ENCODE data around the gene ZNF3. TPM values are rescaled to one million over a fixed set of nuclear protein-coding genes. Genes with fewer than 3 reads are reported as not detected.

ZNF3 gene
- polyA plus RNA-seq, 1 donor: 50.4 TPM

GRCh38 chr7:100029596-100029995 lies 51.9 kb downstream of the ZNF3 start:
- Histone ChIP-seq H3K9me3 (ENCODE audit: control insufficient read depth, low read depth, low read length) (no peaks in the 10 kb centered on the region), H3K36me3 (ENCODE audit: control insufficient read depth, insufficient read depth, low read length) (peaks cover 72% of the 10 kb centered on the region), H3K27ac (ENCODE audit: low read length) (no peak overlapping the region), H3K4me1 (ENCODE audit: control insufficient read depth, insufficient read depth, low read length) (no peaks in the 10 kb centered on the region), H3K4me3 (ENCODE audit: low read length) (no peak overlapping the region), H3K27me3 (ENCODE audit: control insufficient read depth, insufficient read depth, low read length) (no peaks in the 10 kb centered on the region)
- DNase-seq: no peak
- WGBS (ENCODE audit: insufficient coverage, low lambda C conversion rate): no CpG with 5 or more reads among the region's 5 CpGs

GRCh38 chr7:100027197-100027596 lies 54.3 kb downstream of the ZNF3 start:
- H3K36me3 ChIP-seq (ENCODE audit: control insufficient read depth, insufficient read depth, low read length): peaks cover 66% of the 10 kb centered on the region
- no peaks in the 10 kb centered on the region for H3K9me3 ChIP-seq (ENCODE audit: control insufficient read depth, low read depth, low read length)
- no CpG with 5 or more reads among the region's 11 CpGs for WGBS (ENCODE audit: insufficient coverage, low lambda C conversion rate)
- no peak overlapping the region for H3K4me3 ChIP-seq (ENCODE audit: low read length)
- H3K27ac ChIP-seq (ENCODE audit: low read length): no peak overlapping the region
- no peak for DNase-seq
- peaks cover 20% of the 10 kb centered on the region for H3K4me1 ChIP-seq (ENCODE audit: control insufficient read depth, insufficient read depth, low read length)
- no peaks in the 10 kb centered on the region for H3K27me3 ChIP-seq (ENCODE audit: control insufficient read depth, insufficient read depth, low read length)

GRCh38 chr7:100024020-100024619 lies 57.4 kb downstream of the ZNF3 start:
- peak; percentile 64 to 82 for DNase-seq
- Histone ChIP-seq H3K36me3 (ENCODE audit: control insufficient read depth, insufficient read depth, low read length) (peaks cover 38% of the 10 kb centered on the region), H3K9me3 (ENCODE audit: control insufficient read depth, low read depth, low read length) (no peaks in the 10 kb centered on the region), H3K4me3 (ENCODE audit: low read length) (no peak overlapping the region), H3K27ac (ENCODE audit: low read length) (peak overlapping the region; percentile 70), H3K4me1 (ENCODE audit: control insufficient read depth, insufficient read depth, low read length) (peaks cover 20% of the 10 kb centered on the region), H3K27me3 (ENCODE audit: control insufficient read depth, insufficient read depth, low read length) (no peaks in the 10 kb centered on the region)
- 55% methylated on average over 4 of the region's 12 CpGs for WGBS (ENCODE audit: insufficient coverage, low lambda C conversion rate)

GRCh38 chr7:100023526-100023925 lies 58.0 kb downstream of the ZNF3 start:
- no peak for DNase-seq
- Histone ChIP-seq H3K36me3 (ENCODE audit: control insufficient read depth, insufficient read depth, low read length) (peaks cover 36% of the 10 kb centered on the region), H3K9me3 (ENCODE audit: control insufficient read depth, low read depth, low read length) (no peaks in the 10 kb centered on the region), H3K4me3 (ENCODE audit: low read length) (no peak overlapping the region), H3K27ac (ENCODE audit: low read length) (peak overlapping the region; percentile 45), H3K4me1 (ENCODE audit: control insufficient read depth, insufficient read depth, low read length) (peaks cover 20% of the 10 kb centered on the region), H3K27me3 (ENCODE audit: control insufficient read depth, insufficient read depth, low read length) (no peaks in the 10 kb centered on the region)
- WGBS (ENCODE audit: insufficient coverage, low lambda C conversion rate): 100% methylated on average over 1 of the region's 12 CpGs

- H3K36me3 ChIP-seq (ENCODE audit: control insufficient read depth, insufficient read depth, low read length): peaks cover 33% of the 10 kb centered on the region
- H3K4me1 ChIP-seq (ENCODE audit: control insufficient read depth, insufficient read depth, low read length): peaks cover 20% of the 10 kb centered on the region
- WGBS (ENCODE audit: insufficient coverage, low lambda C conversion rate): no CpG with 5 or more reads among the region's 5 CpGs
- H3K27me3 ChIP-seq (ENCODE audit: control insufficient read depth, insufficient read depth, low read length): no peaks in the 10 kb centered on the region
- no peak overlapping the region for H3K4me3 ChIP-seq (ENCODE audit: low read length)
- H3K27ac ChIP-seq (ENCODE audit: low read length): peak overlapping the region; percentile 45
- H3K9me3 ChIP-seq (ENCODE audit: control insufficient read depth, low read depth, low read length): no peaks in the 10 kb centered on the region
- DNase-seq: peak; percentile 57 to 72
These were observed 58.9 kb downstream of the ZNF3 start for GRCh38 chr7:100022621-100023020.

- Histone ChIP-seq H3K36me3 (ENCODE audit: control insufficient read depth, insufficient read depth, low read length) (peaks cover 27% of the 10 kb centered on the region), H3K9me3 (ENCODE audit: control insufficient read depth, low read depth, low read length) (no peaks in the 10 kb centered on the region), H3K27me3 (ENCODE audit: control insufficient read depth, insufficient read depth, low read length) (no peaks in the 10 kb centered on the region), H3K27ac (ENCODE audit: low read length) (no peak overlapping the region), H3K4me1 (ENCODE audit: control insufficient read depth, insufficient read depth, low read length) (peaks cover 28% of the 10 kb centered on the region), H3K4me3 (ENCODE audit: low read length) (no peak overlapping the region)
- no peak for DNase-seq
- WGBS (ENCODE audit: insufficient coverage, low lambda C conversion rate): no CpG with 5 or more reads among the region's 3 CpGs
These were observed 60.2 kb downstream of the ZNF3 start for GRCh38 chr7:100021297-100021696.

Other genes with a start within 250 kb of the ZNF3 start
- 0.13 TPM for gene OR2AE1, start 204.7 kb downstream of the ZNF3 start, polyA plus RNA-seq
- gene TRIM4, start 162.2 kb downstream of the ZNF3 start, polyA plus RNA-seq: 33.2 TPM
- gene GJC3, start 152.1 kb downstream of the ZNF3 start, polyA plus RNA-seq: 0.54 TPM
- 13.9 TPM for gene AZGP1, start 105.7 kb downstream of the ZNF3 start, polyA plus RNA-seq
- 45.6 TPM for gene ZKSCAN1, start 66.1 kb downstream of the ZNF3 start, polyA plus RNA-seq
- gene ZSCAN21, start 31.9 kb downstream of the ZNF3 start, polyA plus RNA-seq: 13.6 TPM
- gene COPS6, start 7.2 kb upstream of the ZNF3 start, polyA plus RNA-seq: 94.0 TPM
- gene MCM7, start 19.7 kb upstream of the ZNF3 start, polyA plus RNA-seq: 93.8 TPM
- 18.2 TPM for gene AP4M1, start 19.9 kb upstream of the ZNF3 start, polyA plus RNA-seq
- 36.1 TPM for gene TAF6, start 37.6 kb upstream of the ZNF3 start, polyA plus RNA-seq
- gene CNPY4, start 37.9 kb upstream of the ZNF3 start, polyA plus RNA-seq: 20.1 TPM
- 2.8 TPM for gene MBLAC1, start 45.2 kb upstream of the ZNF3 start, polyA plus RNA-seq
- gene LAMTOR4, start 67.2 kb upstream of the ZNF3 start, polyA plus RNA-seq: 133 TPM
- gene TRAPPC14, start 77.0 kb upstream of the ZNF3 start, polyA plus RNA-seq: 23.8 TPM
- gene GAL3ST4, start 86.9 kb upstream of the ZNF3 start, polyA plus RNA-seq: 4.2 TPM
- gene GPC2, start 95.7 kb upstream of the ZNF3 start, polyA plus RNA-seq: 3.9 TPM
- 15.6 TPM for gene STAG3, start 96.2 kb upstream of the ZNF3 start, polyA plus RNA-seq
- 1.5 TPM for gene PVRIG, start 138.2 kb upstream of the ZNF3 start, polyA plus RNA-seq
- 3.5 TPM for gene SPDYE3, start 226.0 kb upstream of the ZNF3 start, polyA plus RNA-seq

Measured in large intestine (tissue), 3 donors.